Measurements from ENCODE around the gene RBM23.
"Not testable (repeated sequence)": the region's sequence is repeated elsewhere in the genome, so short reads cannot be mapped to it uniquely, and the experiment has no call there.

Gene RBM23

DNA sequence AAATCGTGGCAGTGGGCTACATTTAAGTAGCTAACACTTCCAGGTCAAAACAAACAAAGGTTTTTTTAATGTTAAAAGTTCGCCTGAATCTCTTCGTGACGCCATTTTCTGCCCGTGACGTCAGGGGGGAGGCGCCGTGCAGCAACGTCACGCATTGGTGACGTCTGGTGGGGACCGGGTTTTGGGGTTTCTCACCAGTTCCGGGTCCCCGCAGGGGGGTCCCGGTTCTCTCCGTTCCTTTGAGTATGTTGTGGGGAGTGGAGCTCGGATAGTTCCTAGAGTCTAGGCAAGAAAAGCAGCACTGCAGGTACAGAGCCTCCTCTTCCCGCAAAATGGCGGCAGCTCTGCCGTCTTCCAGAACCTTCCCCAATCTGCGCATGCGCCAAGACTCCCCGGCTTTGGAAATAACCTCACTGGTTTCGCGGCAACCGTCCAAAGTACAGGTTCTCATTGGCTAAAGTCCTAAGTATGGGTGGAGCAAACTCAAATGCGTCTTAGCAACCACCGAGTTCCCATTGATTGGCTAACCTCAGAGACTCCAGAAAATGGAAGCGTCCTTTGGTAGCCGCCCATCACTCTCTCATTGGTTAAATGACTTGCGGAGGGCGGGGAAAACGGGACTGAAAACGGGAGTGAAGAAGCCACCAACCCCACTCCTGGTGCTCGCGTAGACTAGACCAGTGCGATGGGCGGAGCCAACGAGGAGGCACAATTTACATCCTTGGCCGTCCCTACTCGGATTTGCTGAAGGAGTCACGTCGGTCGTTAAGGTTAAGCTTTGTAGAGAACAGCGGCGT lies at the start of gene RBM23:
Gene RBM23, minus strand, starts transcription at position 346 of the 797 bp plus-strand sequence.
- no peak for FAIRE-seq

DNA sequence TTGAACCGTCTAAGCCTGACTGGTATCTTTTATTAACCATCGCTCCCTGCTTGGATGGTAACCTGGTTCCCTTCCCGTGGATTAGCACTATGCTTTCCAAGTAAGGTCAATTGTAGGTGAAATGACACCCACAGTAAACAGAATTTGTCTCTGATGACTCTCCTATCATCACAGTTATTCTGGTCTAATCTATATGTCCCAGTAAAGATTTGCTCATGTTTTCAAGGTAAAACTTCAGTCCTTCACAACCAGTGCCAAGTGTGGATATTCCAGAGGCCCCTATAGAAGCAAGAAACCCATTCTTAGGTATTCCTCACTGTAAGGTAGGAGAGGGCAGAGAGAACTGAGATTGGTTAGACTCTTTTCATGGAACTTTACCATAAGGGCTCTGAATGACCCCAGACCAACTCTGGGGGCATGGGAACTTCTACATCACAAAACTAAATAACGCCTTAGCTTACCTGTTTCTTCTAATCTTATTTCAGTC lies 47.9 kb upstream of the RBM23 start:
- FAIRE-seq (no peak), DNase-seq (ENCODE audit: insufficient read length, low spot score) (no peak)

More for the DNA sequence above, at the start of gene RBM23:
- DNase-seq (ENCODE audit: insufficient read length, low spot score): peak; percentile 87

DNA sequence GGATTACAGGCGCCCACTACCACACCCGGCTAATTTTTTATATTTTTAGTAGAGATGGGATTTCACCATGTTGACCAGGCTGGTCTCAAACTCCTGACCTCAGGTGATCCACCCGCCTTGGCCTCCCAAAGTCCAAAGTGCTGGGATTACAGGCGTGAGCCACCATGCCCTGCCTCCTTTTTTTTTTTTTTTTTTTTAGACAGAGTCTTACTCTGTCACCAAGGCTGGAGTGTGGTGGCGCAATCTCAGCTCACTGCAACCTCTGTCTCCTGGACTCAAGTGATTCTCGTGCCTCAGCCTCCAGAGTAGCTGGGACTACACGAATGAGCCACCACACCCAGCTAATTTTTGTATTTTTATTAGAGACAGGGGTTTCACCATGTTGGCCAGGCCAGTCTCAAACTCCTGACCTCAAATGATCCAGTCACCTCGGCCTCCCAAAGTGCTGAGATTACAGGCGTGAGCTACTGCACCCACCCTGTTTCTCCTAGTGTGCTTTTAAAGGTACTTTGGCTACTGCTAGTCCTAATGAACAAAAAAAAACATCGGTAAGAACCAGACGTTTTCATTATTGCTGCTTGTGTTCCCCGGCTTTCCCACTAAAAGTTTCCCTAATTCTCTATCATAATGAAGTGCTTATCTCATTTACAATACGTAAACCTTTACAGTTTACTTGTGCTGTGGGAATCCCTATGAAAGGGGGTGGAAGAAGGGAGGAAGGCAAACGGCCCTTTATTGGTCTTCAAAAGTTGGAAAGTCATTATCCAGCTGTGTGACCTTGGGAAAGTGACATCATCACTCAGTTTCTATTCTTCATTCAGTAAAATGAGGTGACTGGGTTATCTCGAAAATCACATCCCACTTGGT lies 47.2 kb upstream of the RBM23 start:
- not testable (repeated sequence) for DNase-seq (ENCODE audit: insufficient read length, low spot score); FAIRE-seq

DNA sequence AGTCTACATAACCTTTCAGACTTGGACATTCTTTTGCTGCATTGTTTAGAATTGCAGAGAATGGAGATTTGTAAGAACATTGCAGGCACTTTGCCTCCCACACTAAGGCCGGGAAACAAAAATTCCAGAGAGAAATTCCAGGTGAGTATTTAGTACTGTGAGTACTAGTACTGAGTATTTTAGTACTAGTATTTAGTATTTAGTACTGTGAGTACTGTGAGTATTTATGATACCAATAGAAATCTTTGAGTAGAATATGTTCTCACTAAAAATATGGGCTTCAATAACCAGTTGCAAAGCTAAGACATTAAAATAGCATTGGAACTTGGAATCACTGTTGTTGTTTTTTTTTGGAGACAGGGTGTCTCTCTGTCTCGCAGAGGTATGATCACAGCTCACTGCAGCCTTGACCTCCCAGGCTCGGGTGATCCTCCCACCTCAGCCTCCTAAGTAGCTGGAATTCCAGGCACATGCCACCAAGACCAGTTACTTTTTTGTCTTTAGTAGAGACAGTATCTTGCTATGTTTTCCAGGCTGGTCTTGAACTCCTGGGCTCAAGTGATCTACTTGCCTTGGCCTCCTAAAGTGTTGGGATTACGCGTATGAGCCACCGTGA lies 43.2 kb upstream of the RBM23 start:
- DNase-seq (ENCODE audit: insufficient read length, low spot score) (no peak), FAIRE-seq (no peak)

DNA sequence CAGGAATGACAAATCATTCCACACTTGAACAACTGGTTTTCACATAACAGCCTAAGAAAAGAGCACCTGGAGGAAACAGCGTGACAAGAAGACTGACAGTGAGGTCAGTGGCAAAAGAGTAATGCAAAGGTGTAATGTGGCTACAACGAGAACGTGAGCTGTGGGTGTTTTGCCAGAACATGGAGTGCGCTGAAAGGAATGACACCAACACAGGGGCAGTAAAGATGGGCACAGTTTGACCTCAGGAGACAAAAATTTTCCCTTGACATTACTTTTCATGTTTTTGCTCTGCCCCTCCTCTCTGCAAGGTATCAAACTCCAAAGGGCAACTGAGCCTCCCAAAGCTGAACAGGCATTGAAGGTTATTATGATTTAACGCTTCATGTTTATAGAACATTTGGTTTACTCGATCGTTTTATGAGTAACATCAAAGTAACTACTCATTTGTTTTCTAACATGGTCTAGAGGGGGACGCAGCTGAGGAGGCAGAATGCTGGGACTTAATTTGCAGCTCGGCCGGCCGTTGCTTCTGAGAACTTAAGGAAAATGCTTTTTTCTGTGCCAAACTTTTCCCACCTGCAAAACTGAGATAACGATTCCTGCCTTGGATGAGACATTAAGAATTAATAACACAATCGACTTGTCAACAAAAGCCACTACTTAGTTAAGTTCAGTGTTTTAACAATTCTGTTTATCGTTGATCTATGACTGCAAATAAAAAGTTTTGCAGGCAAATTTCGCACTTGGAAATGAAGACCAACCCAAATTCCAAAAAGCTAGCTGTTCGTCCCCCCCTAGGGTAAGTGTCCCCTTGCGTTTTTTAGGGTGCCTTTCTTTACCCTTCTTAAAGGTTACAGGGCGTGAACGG lies 37.0 kb upstream of the RBM23 start:
- no peak for DNase-seq (ENCODE audit: insufficient read length, low spot score)

DNA sequence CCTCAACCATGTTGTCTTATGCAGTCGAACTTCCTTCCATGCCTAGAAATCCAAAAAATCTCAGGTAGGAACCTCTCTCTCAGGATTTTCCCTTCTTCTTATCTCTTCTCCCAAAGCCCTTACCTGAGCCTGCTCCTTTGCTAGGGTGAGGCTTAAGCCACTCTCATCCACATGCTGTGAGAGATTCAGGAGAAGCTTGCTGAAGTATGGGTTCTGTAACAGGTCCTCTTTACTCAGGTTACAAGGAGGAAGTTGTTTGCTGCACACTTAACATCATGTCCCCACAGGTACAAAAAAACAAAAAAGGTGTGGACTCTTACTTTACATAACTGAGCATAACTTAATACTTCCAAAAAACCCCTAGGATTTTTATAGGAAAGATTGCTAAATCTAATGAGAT lies 33.5 kb upstream of the RBM23 start:
- FAIRE-seq (no peak), DNase-seq (ENCODE audit: insufficient read length, low spot score) (no peak)

More for the DNA sequence above, 37.0 kb upstream of the RBM23 start:
- no peak for FAIRE-seq

DNA sequence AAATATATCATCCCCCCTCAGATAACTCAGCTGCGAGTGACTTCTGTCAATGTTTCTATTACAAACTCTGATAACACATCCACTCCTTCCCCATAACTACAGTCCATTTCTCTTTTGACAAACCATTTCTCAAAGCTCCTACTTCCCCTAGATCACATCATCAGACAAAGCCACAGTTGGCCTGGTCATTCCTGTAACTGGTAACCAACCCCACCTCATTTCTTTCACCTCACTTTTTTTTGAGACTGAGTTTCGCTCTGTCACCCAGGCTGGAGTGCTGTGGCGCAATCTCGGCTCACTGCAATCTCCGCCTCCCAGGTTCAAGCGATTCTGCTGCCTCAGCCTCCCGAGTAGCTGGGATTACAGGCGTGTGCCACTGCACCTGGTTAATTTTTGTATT lies 32.8 kb upstream of the RBM23 start:
- DNase-seq (ENCODE audit: insufficient read length, low spot score); FAIRE-seq: not testable (repeated sequence)

DNA sequence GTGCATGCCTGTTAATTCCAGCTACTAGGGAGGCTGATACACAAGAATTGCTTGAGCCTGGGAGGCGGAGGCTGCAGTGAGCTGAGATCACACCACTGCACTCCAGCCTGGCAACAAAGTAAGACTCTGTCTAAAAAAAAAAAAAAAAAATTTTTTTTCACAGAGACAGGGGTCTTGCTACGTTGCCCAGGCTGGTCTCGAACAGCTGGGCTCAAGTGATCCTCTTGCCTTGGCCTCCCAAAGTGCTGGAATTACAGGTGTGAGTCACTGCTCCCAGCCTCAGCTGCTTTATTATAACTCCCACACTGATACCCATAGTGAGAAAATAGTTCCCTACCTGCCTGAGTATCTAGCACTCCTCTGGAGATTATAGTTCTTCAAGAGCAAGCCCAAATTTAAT lies 26.7 kb upstream of the RBM23 start:
- DNase-seq (ENCODE audit: insufficient read length, low spot score) (no peak), FAIRE-seq (no peak)

DNA sequence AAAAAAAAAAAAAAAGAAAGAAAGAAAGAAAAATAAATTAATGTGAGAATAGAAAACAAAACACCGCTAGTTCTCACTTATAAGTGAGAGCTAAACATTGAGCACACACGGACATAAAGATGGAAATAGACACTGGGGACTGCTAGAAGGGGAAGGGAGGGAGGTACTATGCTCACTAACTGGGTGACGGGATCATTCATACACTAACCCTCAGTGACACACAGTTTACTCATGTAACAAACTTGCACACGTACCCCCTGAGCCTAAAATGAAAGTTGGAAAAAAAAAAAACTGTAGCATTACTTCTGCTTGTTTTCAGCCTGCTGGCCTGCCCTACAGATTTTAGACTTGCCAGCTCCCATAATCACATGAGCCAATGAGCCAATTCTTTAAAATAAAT lies 20.7 kb upstream of the RBM23 start:
- FAIRE-seq (no peak), DNase-seq (ENCODE audit: insufficient read length, low spot score) (no peak)

DNA sequence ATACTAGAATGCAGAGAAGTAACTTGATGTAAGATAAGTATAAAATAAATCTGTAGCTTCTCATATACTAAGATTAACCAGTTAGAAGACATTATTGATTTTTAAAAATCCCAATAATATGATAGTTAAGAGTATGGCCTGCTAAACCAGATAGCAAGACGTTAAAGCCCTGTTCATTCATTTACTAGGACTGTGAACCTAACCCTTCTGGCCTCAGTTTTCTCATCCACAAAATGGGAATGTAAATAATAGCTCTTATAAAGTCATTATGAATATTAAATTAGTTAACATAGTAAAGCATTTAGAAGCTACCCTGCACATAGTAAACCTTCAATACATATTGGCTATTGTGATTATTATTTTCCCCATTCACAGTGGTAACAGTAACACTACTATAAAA lies 16.2 kb upstream of the RBM23 start:
- no peak for FAIRE-seq
- DNase-seq (ENCODE audit: insufficient read length, low spot score): no peak

DNA sequence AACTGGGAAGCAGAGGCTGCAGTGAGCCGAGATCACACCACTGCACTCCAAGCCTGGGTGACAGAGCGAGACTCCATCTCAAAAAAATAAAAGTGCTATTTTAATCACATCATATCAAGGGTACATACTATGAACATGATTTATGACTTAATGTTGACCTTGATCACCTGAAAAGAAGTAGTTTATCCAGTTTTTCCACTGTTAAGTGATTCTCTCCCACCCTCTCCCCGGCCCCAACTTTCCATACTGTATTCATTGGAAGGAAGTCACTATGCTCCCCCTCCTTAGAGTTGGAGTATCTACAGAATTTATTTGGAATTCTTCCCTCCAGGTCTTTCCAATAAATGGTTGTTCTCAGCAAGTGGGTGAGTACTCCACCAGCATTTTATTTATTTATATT lies 13.2 kb upstream of the RBM23 start:
- no peak for FAIRE-seq
- DNase-seq (ENCODE audit: insufficient read length, low spot score): no peak

DNA sequence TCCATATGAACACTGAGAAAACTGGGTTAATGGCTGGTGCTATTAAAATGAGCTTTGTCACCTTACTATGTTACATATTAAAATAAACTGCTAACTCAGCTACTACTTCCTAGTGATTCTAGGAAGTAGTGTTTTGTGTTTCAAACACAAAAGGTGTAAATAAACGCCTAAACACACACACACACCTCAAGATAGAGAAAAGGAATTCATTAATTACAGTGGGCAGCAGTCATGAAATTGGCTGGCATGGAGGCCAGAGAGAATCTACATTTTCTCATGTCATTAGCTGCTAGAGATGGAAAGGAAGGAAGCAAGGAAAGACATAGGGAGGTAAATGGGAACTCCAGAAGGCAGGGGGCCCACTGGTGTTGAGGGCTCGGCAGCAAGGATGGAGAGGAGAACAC lies 11.0 kb upstream of the RBM23 start:
- FAIRE-seq (no peak), DNase-seq (ENCODE audit: insufficient read length, low spot score) (no peak)

DNA sequence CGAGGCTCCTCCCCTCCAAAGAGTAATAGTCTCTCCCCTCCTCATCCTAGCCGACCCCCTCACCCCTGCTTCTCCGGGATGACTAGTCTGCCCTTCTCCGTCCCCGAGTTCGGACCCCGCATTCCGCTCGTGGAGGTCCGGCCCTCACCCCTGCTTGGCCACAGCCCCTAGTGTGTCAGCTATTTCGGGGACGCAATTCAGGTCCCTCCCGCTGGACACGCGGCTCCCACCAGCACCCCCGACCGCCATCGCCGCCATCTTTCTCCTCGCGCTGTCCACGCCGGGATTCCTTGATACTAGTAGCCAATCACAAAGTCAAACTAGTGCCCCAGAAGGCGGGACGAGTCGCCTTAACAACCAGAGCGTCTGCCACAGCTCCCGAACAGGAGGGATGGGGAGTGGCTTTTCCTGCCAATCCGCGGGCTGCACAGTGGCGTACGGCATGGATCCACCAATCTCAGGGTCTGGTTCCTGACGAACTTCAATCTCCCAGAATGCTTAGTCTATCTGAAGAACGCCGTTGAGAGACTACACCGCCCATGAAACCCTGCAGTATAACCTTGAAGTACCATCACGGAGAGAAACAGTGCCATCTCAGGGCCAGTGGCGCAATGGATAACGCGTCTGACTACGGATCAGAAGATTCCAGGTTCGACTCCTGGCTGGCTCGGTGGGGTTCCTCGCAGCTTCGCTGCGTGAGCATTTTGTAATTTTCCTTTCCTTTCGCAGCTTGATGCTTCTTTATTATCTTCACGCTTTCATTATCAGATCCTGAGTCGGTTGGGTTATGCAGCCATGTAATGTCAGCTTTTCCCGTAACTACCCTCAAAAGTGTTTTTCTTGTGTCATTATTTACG lies 10.4 kb upstream of the RBM23 start, which contains the start of gene PRMT5:
Gene PRMT5, minus strand, starts transcription at position 273 of the 857 bp plus-strand sequence. Its CDS starts 15 bp downstream, at position 258.
- peak; percentile 95 for DNase-seq (ENCODE audit: insufficient read length, low spot score)
- no peak for FAIRE-seq

DNA sequence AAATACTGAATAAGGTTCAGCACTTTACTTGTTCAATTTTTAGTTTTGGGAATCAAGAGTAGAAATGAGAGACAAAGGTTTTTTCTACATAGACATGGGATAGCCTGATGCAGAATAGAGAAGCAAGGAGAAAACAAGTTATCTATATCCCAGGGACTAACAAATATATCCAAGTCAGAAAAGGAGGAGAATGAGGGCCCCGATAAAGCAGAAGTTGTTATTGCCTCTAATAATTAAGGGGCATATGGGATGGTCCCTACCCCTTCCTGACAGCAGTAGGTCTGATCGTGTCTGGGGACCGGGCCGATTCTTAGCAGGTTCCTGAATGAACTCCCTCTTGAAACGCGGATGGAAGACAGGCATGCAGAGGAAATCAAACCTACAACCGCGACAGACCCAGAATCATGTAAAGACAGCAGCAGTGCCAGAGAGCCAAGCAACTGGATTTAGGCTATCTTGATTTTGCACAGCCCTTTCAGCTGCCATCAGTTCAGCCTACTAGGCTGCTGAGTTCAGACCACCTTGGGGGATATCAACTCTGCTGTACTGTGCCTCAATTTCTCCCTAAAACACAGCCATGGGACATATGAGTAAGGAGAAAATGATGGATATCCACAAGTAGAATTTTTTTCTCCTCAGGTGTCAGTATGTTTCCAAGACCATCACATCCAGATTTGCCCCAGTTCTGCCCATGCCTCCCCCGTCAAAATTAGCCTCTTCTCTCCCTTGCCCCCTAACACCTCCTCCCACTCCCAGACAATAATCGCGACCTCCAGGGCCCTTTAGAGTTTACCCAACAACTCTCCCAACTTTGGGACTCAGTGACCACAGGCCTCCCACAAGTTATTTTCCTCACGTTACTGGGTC lies 9.5 kb upstream of the RBM23 start:
- no peak for FAIRE-seq

DNA sequence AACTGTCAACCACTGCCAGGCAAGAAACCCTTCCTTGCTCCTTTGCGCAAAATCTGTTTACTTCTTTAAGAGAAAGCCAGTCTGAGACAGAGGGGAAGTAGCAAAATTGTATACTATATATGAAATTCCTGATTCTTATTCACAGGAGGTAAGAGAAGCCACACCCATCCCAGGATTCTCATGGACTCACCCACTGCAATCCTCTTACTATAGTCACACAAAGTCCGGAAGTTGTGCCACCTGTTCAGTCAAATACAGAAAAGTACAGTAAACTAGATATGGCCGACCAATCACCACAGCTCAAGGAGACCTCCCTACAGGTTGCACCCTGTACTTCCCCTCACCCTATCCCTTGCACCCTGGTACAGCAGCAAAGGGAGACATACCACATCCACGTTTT lies 7.4 kb upstream of the RBM23 start:
- DNase-seq (ENCODE audit: insufficient read length, low spot score): no peak
- no peak for FAIRE-seq

More for the DNA sequence above, 9.5 kb upstream of the RBM23 start:
- DNase-seq (ENCODE audit: insufficient read length, low spot score): no peak

DNA sequence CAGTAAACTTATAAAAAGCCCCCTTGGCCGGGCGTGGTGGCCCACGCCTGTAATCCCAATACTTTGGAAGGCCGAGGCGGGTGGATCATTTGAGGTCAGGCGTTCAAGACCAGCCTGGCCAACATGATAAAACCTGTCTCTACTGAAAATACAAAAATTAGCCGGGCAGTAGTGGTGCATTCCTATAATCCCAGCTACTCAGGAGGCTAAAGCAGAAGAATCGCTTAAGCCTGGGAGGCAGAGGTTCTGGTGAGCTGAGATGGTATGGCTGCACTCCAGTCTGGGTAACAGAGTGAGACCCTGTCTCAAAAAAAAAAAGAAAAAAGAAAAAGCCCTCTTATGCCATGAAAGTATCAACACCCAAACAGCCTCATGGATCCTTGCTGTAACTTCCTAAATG lies 6.6 kb upstream of the RBM23 start:
- DNase-seq (ENCODE audit: insufficient read length, low spot score): no peak
- no peak for FAIRE-seq

DNA sequence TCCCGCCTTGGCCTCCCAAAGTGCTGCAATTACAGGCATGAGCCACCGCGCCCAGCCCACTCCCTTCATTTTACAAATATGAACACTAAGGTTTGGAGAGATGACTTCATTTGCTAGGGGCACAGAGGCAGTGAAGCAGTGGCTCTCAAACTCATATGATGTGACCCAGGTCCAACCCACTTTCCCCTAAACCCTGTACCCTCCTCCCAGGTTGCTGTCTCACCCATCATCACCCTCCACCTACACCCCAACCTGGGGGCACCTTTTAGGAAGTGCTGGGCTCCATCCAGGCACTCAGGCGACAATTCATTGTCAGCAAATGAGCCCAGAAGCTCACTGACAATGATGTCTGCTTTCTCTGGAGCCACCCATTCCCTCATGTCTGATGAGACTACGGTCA lies 4.8 kb upstream of the RBM23 start:
- DNase-seq (ENCODE audit: insufficient read length, low spot score): no peak
- FAIRE-seq: no peak

DNA sequence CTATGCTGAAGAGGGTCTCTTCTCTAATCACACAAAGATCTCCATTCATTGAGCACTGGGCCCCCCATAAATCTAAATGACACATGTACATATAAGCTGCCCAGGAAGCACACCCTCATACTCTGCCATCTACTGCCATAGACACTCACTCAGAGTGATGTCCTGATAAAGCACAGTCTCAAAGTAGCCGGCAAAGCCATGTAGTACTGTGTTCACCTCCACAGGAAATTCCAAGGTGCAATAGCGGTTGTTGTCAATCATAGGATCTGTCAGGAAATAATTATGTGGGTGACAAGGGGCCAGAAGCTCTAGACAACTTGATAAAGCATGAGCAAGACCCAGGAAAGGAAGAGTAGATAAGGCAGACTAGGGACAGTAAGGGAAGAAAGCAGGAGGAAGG lies 3.3 kb upstream of the RBM23 start:
- no peak for DNase-seq (ENCODE audit: insufficient read length, low spot score)
- no peak for FAIRE-seq
